Testis (tissue), 2 donors: Measurements from ENCODE around the gene MS4A12.

ENCODE experiments used
- POLR2A ChIP-seq: fragments of 450-650 bp; IDR thresholded peaks from one replicate; pipeline ENCODE4 v1.6.1; 2017; ENCODE audit warnings: antibody characterized with exemption, mild to moderate bottlenecking, moderate library complexity
- TF ChIP-seq, protein P1 (sequence below), 3 experiments: fragments of 450-650 bp in 2 of 3; fragments of 200-600 bp in 1 of 3; sonication (generic) in 1 of 3; IDR thresholded peaks; one replicate each; pipeline ENCODE4 v1.5.1; 2016 to 2019; ENCODE audit warnings: antibody characterized with exemption in 3 of 3, mild to moderate bottlenecking in 2 of 3, moderate library complexity in 1 of 3

DNA sequence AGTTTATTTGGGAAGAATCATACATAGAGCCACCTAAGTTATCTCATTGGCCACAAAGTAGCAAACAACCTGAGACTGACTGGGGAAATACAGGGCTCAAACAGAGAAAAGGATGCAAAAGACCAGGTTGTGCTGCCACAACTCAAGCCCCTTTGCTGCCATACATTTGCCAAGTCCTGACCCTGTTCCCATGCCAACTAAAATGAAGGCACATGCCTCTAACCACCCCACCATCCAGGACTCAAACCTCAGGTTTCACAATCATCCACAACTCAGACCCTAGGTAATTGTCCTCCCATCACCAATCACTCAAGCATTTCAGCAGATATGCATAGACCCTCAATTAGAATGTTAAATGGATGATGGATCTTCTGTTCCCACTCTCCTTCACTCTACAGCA is 38.4 kb upstream of the MS4A12 start:
- no peak for TF ChIP-seq POLR2A
- TF ChIP-seq, protein P1, sequence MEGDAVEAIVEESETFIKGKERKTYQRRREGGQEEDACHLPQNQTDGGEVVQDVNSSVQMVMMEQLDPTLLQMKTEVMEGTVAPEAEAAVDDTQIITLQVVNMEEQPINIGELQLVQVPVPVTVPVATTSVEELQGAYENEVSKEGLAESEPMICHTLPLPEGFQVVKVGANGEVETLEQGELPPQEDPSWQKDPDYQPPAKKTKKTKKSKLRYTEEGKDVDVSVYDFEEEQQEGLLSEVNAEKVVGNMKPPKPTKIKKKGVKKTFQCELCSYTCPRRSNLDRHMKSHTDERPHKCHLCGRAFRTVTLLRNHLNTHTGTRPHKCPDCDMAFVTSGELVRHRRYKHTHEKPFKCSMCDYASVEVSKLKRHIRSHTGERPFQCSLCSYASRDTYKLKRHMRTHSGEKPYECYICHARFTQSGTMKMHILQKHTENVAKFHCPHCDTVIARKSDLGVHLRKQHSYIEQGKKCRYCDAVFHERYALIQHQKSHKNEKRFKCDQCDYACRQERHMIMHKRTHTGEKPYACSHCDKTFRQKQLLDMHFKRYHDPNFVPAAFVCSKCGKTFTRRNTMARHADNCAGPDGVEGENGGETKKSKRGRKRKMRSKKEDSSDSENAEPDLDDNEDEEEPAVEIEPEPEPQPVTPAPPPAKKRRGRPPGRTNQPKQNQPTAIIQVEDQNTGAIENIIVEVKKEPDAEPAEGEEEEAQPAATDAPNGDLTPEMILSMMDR (IDR thresholded peaks at IDR 0.05), result no peak
